Esophagus muscularis mucosa (tissue), 4 donors: ENCODE results near the gene IL12A.

Experiments used
- CTCF ChIP-seq, 3 experiments: fragments of 200-600 bp in 2 of 3; fragments of 450-650 bp in 1 of 3; sonication (generic) in 2 of 3; IDR thresholded peaks; one replicate each; pipeline ENCODE4 v1.5.1; 2017 to 2019; ENCODE audit warnings: antibody characterized with exemption in 3 of 3, mild to moderate bottlenecking in 2 of 3, moderate library complexity in 1 of 3
- EP300 ChIP-seq: sonication (generic); formaldehyde crosslinking; IDR thresholded peaks from one replicate; pipeline ENCODE4 v1.6.1; 2017; ENCODE audit warnings: antibody characterized with exemption
- POLR2A ChIP-seq: fragments of 450-650 bp; IDR thresholded peaks from one replicate; pipeline ENCODE4 v1.6.1; 2017; ENCODE audit warnings: antibody characterized with exemption, moderate library complexity, mild to moderate bottlenecking, low read depth

- TF ChIP-seq CTCF (IDR thresholded peaks at IDR 0.05) (no peak), POLR2A (no peak), EP300 (no peak)
Observed at GRCh38 chr3:159978918-159979703, 9.5 kb upstream of the IL12A start.
